Sigmoid colon (tissue), 4 donors: ENCODE results near the gene DENND5B.

ENCODE experiments used
- EP300 ChIP-seq, 4 donors: sonication (generic); formaldehyde crosslinking; IDR thresholded peaks; one replicate each; pipeline ENCODE4 v1.6.1; 2017; ENCODE audit warnings: antibody characterized with exemption in 4 of 4
- POLR2A ChIP-seq, 2 donors: fragments of 450-650 bp; IDR thresholded peaks; one replicate each; pipeline ENCODE4 v1.6.1; 2016; ENCODE audit warnings: antibody characterized with exemption in 2 of 2, mild to moderate bottlenecking in 2 of 2, moderate library complexity in 2 of 2
- TF ChIP-seq, protein P1 (sequence below), 4 experiments: fragments of 450-650 bp in 3 of 4; fragments of 200-600 bp in 1 of 4; IDR thresholded peaks; one replicate each; pipeline ENCODE4 v1.5.1; 2016 to 2019; ENCODE audit warnings: antibody characterized with exemption in 4 of 4, mild to moderate bottlenecking in 3 of 4, moderate library complexity in 2 of 4

DNA sequence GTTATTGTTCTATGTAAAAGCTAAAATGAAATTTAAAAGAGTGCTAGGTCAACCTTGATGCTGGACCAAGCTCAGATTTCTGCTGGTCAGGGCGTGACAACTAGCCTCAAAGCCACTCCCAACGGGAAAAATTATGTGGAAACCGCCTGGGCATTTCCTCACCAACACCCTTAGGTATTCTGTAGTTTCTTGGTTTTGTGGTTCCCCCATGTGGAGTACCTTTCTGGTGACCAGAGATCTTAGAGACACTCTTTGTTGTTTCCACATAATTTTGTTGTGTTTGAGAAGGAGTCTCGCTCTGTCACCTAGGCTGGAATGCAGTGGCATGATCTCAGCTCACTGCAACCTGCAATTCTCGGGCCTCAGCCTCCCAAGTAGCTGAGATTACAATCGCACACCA is 119.9 kb downstream of the DENND5B start:
- TF ChIP-seq POLR2A (IDR thresholded peaks at IDR 0.05) (no peak), EP300 (IDR thresholded peaks at IDR 0.05) (no peak)
- TF ChIP-seq, protein P1, sequence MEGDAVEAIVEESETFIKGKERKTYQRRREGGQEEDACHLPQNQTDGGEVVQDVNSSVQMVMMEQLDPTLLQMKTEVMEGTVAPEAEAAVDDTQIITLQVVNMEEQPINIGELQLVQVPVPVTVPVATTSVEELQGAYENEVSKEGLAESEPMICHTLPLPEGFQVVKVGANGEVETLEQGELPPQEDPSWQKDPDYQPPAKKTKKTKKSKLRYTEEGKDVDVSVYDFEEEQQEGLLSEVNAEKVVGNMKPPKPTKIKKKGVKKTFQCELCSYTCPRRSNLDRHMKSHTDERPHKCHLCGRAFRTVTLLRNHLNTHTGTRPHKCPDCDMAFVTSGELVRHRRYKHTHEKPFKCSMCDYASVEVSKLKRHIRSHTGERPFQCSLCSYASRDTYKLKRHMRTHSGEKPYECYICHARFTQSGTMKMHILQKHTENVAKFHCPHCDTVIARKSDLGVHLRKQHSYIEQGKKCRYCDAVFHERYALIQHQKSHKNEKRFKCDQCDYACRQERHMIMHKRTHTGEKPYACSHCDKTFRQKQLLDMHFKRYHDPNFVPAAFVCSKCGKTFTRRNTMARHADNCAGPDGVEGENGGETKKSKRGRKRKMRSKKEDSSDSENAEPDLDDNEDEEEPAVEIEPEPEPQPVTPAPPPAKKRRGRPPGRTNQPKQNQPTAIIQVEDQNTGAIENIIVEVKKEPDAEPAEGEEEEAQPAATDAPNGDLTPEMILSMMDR (IDR thresholded peaks at IDR 0.05) = no peak
